Measurements from ENCODE around the gene GTF2A2. TPM values are rescaled to one million over a fixed set of nuclear protein-coding genes. Genes with fewer than 3 reads are reported as not detected.
"Not testable (repeated sequence)": the region's sequence is repeated elsewhere in the genome, so short reads cannot be mapped to it uniquely, and the experiment has no call there.

Gene GTF2A2
- total RNA-seq, 1 donor from 2014 or later = 83.1 TPM

- Histone ChIP-seq H3K79me2 (ENCODE audit: low read depth) (peaks cover 49% of the 10 kb centered on the region), H3K4me1 (no peaks in the 10 kb centered on the region), H3F3A (ENCODE audit: low read depth) (no peaks in the 10 kb centered on the region), H3K9ac (no peak overlapping the region), H2AFZ (replicated peaks) (no peak overlapping the region), H4K20me1 (ENCODE audit: low read depth) (peaks cover 18% of the 10 kb centered on the region), H3K4me2 (no peak overlapping the region), H3K36me3 (peaks cover 37% of the 10 kb centered on the region), H3K9me3 (ENCODE audit: low read depth) (no peaks in the 10 kb centered on the region), H3K4me3 (no peak overlapping the region), H3K27ac (no peak overlapping the region), H3K27me3 (no peaks in the 10 kb centered on the region)
- H3K36me3 Mint-ChIP-seq = peaks cover 20% of the 10 kb centered on the region
- H3K4me1 Mint-ChIP-seq = no peaks in the 10 kb centered on the region
- no peaks in the 10 kb centered on the region for H3K27me3 Mint-ChIP-seq (ENCODE audit: insufficient read depth, low read depth)
- no peak overlapping the region for H3K27ac Mint-ChIP-seq
- no peak overlapping the region for H3K4me3 Mint-ChIP-seq
- TF ChIP-seq EZH2phosphoT487 (IDR thresholded peaks at IDR 0.05) (no peak), EZH2 (IDR thresholded peaks at IDR 0.05) (no peak), CTCF (IDR thresholded peaks at IDR 0.05) (no peak)
- H3K9me3 Mint-ChIP-seq = no peaks in the 10 kb centered on the region
- DNase-seq (ENCODE audit: low spot score) = no peak
These were observed 7.7 kb downstream of the GTF2A2 start for GRCh38 chr15:59649603-59650002.

- H3K4me1 Mint-ChIP-seq = no peaks in the 10 kb centered on the region
- Histone ChIP-seq H3K36me3 (peaks cover 30% of the 10 kb centered on the region), H3K4me3 (no peak overlapping the region), H3K79me2 (ENCODE audit: low read depth) (peaks cover 24% of the 10 kb centered on the region), H3F3A (ENCODE audit: low read depth) (no peaks in the 10 kb centered on the region), H3K27me3 (no peaks in the 10 kb centered on the region), H3K4me1 (no peaks in the 10 kb centered on the region), H3K9me3 (ENCODE audit: low read depth) (no peaks in the 10 kb centered on the region), H3K9ac (no peak overlapping the region), H4K20me1 (ENCODE audit: low read depth) (peaks cover 8% of the 10 kb centered on the region), H3K4me2 (no peak overlapping the region), H2AFZ (replicated peaks) (no peak overlapping the region), H3K27ac (no peak overlapping the region)
- TF ChIP-seq EZH2 (IDR thresholded peaks at IDR 0.05) = no peak
- no peak for TF ChIP-seq EZH2phosphoT487 (IDR thresholded peaks at IDR 0.05)
- TF ChIP-seq CTCF (IDR thresholded peaks at IDR 0.05) = no peak
- DNase-seq (ENCODE audit: low spot score) = no peak
- H3K9me3 Mint-ChIP-seq = no peaks in the 10 kb centered on the region
- peaks cover 23% of the 10 kb centered on the region for H3K36me3 Mint-ChIP-seq
- no peak overlapping the region for H3K27ac Mint-ChIP-seq
- H3K4me3 Mint-ChIP-seq = no peak overlapping the region
- no peaks in the 10 kb centered on the region for H3K27me3 Mint-ChIP-seq (ENCODE audit: insufficient read depth, low read depth)
These were observed 10.2 kb downstream of the GTF2A2 start for GRCh38 chr15:59647085-59647484.

DNA sequence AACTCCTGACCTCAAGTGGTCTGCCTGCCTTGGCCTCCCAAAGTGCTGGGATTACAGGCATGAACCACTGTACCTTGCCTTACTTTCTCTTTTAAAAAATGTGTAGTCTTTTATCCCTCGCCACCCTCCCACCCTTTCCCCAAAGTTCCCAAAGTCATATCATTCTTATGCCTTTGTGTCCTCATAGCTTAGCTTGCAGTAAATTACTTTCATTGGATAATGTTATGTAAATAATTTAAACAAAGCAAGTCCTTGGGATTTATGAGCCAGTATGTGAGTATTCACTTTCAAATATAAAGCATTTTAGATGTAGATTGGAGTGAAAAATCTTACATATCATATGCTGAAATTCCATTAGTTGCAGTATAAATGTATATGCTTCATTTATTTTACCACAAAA lies 11.0 kb downstream of the GTF2A2 start:
- peaks cover 8% of the 10 kb centered on the region for H4K20me1 ChIP-seq (ENCODE audit: low read depth)
- no peak overlapping the region for H3K4me3 ChIP-seq
- no peak overlapping the region for H3K4me3 Mint-ChIP-seq
- TF ChIP-seq EZH2phosphoT487 (IDR thresholded peaks at IDR 0.05) (no peak), EZH2 (IDR thresholded peaks at IDR 0.05) (no peak), CTCF (IDR thresholded peaks at IDR 0.05) (no peak)
- H3K79me2 ChIP-seq (ENCODE audit: low read depth) = peaks cover 16% of the 10 kb centered on the region
- DNase-seq (ENCODE audit: low spot score) = no peak
- H3K9me3 Mint-ChIP-seq = no peaks in the 10 kb centered on the region
- no peaks in the 10 kb centered on the region for H3K4me1 Mint-ChIP-seq
- H3K27me3 Mint-ChIP-seq (ENCODE audit: insufficient read depth, low read depth) = no peaks in the 10 kb centered on the region
- peaks cover 20% of the 10 kb centered on the region for H3K36me3 Mint-ChIP-seq
- H3K27ac ChIP-seq = no peak overlapping the region
- no peaks in the 10 kb centered on the region for H3K4me1 ChIP-seq
- H3K27ac Mint-ChIP-seq = no peak overlapping the region
- no peaks in the 10 kb centered on the region for H3F3A ChIP-seq (ENCODE audit: low read depth)
- H3K9me3 ChIP-seq (ENCODE audit: low read depth) = no peaks in the 10 kb centered on the region
- no peak overlapping the region for H2AFZ ChIP-seq (replicated peaks)
- H3K36me3 ChIP-seq = peaks cover 22% of the 10 kb centered on the region
- H3K27me3 ChIP-seq = no peaks in the 10 kb centered on the region
- no peak overlapping the region for H3K4me2 ChIP-seq
- H3K9ac ChIP-seq = no peak overlapping the region

DNA sequence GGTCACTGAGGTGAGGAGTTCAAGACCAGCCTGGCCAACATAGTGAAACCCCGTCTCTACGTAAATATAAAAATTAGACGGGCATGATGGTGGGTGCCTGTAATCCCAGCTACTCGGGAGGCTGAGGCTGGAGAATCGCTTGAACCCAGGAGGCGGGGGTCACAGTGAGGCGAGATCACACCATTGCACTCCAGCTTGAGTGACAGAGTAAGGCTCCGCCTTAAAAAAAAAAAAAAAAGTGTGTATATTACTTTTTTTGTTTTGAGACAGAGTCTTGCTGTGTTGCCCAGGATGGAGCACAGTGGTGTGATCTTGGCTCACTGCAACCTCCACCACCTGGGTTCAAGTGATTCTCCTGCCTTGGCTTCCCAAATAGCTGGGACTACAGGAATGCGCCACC lies 11.5 kb downstream of the GTF2A2 start:
- not testable (repeated sequence) for H3K4me1 ChIP-seq; H3K9me3 ChIP-seq (ENCODE audit: low read depth); DNase-seq (ENCODE audit: low spot score); H3K4me2 ChIP-seq; H3K27me3 ChIP-seq; H3K9ac ChIP-seq; H3K27me3 Mint-ChIP-seq (ENCODE audit: insufficient read depth, low read depth); H3K4me3 Mint-ChIP-seq; H3K4me3 ChIP-seq; H4K20me1 ChIP-seq (ENCODE audit: low read depth); H3F3A ChIP-seq (ENCODE audit: low read depth); H3K9me3 Mint-ChIP-seq; H3K27ac ChIP-seq; H3K27ac Mint-ChIP-seq; H3K4me1 Mint-ChIP-seq; H2AFZ ChIP-seq (replicated peaks)
- Histone ChIP-seq H3K36me3 (peaks cover 21% of the 10 kb centered on the region), H3K79me2 (ENCODE audit: low read depth) (peaks cover 14% of the 10 kb centered on the region)
- peaks cover 21% of the 10 kb centered on the region for H3K36me3 Mint-ChIP-seq

Measured in neural progenitor cell (in vitro differentiated cells).